ENCODE data around the gene KRTAP10-2.

Gene KRTAP10-2

DNA sequence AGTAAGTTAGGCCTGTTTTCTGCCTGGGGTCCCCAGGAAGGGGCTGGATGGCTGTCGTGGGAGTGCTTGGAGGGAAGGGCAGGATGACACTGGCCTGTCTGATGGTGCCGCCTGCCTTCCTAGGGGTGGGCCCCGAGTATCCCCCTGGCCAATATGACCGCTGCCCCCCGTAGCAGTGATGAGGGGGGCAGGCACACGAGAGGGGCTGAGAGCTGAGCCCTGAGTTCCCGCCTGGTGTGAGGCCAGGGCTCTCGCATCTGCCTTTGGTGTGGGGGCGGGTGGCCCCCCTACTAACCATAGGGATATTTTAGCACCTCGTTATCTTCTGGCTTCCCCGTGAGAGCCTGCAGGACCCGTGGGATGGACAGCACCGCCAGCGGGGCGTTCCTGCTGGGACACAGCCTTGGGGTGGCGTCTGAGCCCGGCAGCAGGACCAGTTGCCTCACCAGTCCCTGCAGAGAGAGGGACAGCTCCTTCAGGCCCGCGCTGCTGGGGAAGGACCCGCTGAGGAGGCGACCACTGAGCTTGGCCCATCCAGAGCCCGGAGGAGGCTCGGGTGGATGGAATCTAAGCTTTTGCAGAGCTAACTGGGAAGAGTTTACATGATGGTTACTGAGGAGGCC, 21.7 kb downstream of the KRTAP10-2 start:
- ATAC-seq, result no peak
- H3K9me3 Mint-ChIP-seq, result no peaks in the 10 kb centered on the region
- no peaks in the 10 kb centered on the region for H3K4me1 Mint-ChIP-seq
- DNase-seq (ENCODE audit: low spot score in 2 of 2), result no peak
- H3K27ac Mint-ChIP-seq, result no peak overlapping the region
- H3K4me3 Mint-ChIP-seq, result no peak overlapping the region
- no peaks in the 10 kb centered on the region for H3K36me3 Mint-ChIP-seq

DNA sequence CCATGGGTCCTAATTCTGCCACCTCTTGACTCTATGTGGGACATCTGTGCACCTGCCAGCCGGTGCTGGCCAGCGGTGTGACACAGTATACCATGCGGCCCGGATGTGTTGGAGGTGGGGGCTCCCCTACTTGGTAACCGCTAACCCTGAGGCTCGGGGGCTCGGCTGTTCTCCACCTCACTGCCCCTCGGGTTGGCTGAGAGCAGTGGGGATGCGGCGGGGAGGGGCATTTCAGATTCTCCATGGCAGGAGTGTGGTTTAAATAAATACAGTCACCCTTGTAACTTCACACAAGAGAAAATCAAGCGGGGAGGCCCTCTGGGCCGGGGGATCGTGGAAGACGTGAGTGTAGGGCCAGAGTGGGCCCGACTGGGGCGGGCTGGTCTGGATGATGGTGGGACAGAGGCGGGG, 22.3 kb downstream of the KRTAP10-2 start:
- Mint-ChIP-seq H3K4me3 (no peak overlapping the region), H3K36me3 (no peaks in the 10 kb centered on the region), H3K27ac (no peak overlapping the region), H3K9me3 (no peaks in the 10 kb centered on the region), H3K4me1 (no peaks in the 10 kb centered on the region)
- no peak for DNase-seq (ENCODE audit: low spot score in 2 of 2)
- no peak for ATAC-seq

DNA sequence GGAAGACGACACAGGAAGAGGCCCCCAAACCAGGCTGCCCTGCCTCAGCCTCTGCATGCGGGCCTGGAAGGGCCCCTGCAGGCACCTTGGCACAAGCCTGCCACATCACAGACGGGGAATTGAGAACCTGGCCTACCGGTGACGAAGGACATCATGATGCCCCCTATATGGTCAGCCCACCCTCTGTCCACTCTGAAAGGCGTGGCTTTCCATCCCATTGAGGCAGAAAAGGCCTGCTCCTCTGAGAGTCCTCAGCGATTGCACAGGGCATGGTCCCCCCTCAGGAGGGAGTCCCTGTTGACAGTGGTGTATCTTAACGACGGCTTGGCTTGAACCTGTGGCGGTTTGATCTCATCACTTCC, 22.7 kb downstream of the KRTAP10-2 start:
- Mint-ChIP-seq H3K4me1 (no peaks in the 10 kb centered on the region), H3K9me3 (no peaks in the 10 kb centered on the region), H3K36me3 (no peaks in the 10 kb centered on the region), H3K27ac (no peak overlapping the region), H3K4me3 (no peak overlapping the region)
- DNase-seq (ENCODE audit: low spot score in 2 of 2) (no peak), ATAC-seq (no peak)

DNA sequence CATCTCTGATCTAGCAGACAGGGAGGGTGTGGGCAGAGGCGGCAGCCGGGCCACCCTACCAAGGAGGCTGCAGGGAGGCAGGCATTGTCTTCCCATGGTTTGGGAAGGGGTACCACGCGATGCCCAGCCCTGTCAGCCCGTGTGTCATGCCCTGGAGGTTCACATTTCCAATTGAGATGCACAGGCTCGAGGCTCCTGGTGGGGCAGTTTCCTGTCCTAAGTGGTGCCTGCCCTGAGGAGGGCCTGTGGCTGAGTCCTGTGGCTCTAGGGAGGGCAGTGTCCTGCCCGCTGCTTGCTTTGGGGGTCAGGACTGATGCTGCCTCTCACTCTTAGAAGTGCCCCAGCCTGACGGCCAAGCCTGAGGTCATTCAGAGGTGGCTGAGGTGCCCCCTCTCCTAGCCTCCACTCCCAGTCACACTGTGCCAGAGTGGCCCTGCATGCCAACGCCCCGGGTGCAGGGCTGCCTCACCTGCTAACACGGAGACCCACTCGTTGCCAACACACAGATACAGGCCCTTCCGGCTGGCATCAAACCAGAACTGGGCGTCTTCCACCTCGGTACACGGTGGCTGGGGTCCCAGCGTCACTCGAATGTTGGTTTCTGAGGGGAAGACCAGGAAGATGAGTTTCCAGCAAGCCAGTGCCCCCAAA, 23.2 kb downstream of the KRTAP10-2 start:
- DNase-seq (ENCODE audit: low spot score in 2 of 2) (no peak), ATAC-seq (no peak)
- no peak overlapping the region for H3K4me3 Mint-ChIP-seq
- no peaks in the 10 kb centered on the region for H3K9me3 Mint-ChIP-seq
- no peak overlapping the region for H3K27ac Mint-ChIP-seq
- no peaks in the 10 kb centered on the region for H3K4me1 Mint-ChIP-seq
- H3K36me3 Mint-ChIP-seq, result no peaks in the 10 kb centered on the region

DNA sequence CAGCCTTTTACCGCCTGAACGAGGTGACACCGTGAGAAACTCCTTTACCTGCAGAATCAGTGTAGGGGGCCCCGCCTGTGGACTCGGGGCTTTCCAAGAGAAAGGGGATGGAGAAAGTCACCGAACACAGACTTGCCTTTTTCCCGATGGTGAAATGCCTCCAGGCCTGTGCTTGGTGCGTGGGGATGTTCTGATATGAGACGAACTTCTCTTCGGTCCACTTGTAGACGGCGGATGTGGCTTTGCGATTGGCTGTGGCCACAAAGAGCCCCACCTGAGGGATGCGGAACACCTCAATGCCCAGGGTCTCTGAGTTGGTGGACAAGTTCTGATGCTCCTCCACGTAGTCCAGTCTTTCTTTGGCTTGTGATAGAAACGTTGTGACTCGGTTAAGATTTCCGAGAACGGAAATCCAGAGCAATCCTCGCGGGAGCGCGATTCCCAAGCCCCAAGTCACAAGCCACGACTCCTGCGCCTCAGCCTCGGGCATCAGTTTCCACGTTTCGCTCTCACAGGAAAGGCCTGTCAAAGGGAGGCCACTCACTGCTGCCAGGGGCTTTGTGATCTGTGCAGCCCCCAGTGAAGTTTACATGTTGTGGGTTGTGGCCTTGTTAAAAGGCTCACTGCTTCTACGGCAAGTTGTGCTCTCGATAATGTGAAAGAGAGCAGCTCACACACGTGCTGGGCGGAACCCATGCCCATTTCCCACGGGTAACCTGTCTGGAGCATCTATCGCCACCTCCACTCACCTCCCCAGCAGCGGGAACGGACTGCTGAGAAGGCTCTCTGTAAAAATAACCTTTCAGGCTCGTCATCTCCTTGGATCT, 23.9 kb downstream of the KRTAP10-2 start:
- H3K36me3 Mint-ChIP-seq, result no peaks in the 10 kb centered on the region
- no peaks in the 10 kb centered on the region for H3K4me1 Mint-ChIP-seq
- DNase-seq (ENCODE audit: low spot score in 2 of 2) (no peak), ATAC-seq (no peak)
- no peaks in the 10 kb centered on the region for H3K9me3 Mint-ChIP-seq
- H3K27ac Mint-ChIP-seq, result no peak overlapping the region
- no peak overlapping the region for H3K4me3 Mint-ChIP-seq

DNA sequence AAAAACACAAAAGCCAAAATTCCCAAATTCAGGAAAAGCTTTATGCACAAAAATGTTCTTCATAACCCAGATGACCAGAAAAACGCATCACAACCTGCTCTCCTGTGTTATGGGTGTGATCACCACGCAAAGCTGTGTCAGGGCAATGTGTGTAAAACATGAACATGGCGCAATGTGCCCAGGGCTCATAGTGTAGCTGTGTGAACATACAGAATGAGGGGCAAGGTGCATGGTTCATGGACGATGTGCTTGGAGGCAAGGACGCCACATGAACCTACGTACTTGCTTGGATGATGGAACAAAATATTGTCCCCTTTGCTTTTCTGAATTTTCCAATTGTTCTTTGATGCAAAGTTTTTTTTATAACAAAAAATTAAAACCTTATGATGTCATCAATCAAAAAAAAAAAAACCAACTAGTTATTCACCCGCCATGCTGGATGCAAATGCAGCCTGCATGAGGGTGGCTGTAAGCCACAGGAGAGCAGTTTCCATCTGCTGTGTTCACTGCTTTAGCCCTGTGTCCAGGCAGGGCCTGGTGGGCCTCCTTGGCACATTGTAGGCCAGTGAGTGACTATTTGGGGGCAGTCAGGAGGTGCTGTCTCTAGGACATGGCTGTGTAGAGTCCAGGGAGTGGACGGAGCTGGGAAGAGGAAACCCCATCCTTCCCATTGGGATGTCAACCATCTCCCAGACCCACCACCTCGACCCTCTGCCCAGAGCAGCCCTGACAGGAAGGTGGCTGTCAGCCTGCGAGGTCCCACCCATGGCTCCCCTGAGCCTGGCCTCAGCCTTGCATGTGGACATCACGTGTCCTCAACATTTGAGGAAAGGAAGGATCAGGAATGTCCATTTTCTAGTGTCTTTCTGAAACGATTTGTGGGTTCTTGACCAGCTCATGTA, 25.0 kb downstream of the KRTAP10-2 start:
- no peak overlapping the region for H3K4me3 Mint-ChIP-seq
- no peaks in the 10 kb centered on the region for H3K4me1 Mint-ChIP-seq
- no peaks in the 10 kb centered on the region for H3K9me3 Mint-ChIP-seq
- no peaks in the 10 kb centered on the region for H3K36me3 Mint-ChIP-seq
- H3K27ac Mint-ChIP-seq, result no peak overlapping the region
- ATAC-seq (no peak), DNase-seq (ENCODE audit: low spot score in 2 of 2) (no peak)

DNA sequence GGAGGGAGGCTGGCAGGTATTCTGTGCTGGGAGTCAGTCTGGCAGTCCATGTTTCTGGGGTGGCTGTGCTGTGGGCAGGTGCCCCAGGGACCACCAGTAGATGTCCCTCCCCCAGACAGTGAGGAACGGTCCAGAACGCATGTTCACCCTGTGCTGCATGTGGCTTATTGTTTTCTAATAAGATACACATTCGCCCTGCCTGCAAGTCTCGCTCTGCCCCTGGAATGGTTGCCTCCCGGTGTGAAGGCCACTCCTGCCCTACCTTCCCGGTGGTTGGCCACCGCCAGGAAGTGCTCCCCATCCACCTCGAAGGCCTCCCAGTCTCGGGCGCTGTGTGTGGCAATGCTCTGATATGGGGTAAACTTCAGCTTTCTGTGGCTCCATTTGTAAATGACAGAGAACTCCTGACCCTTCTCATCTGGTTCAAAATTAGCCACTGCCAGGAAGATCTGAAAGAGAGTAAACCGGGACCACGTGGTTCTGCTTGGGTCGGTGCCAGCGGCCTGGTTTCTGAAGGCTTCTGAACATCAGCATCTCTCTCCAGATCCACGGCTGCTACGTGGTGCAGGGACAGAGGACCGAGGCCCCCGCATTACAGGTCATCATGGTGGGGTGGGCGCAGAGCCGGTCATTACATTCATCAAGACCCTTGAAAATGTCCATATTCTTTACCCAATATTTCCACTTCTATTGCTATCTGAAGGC, 25.8 kb downstream of the KRTAP10-2 start:
- Mint-ChIP-seq H3K4me3 (no peak overlapping the region), H3K4me1 (no peaks in the 10 kb centered on the region), H3K9me3 (no peaks in the 10 kb centered on the region), H3K36me3 (no peaks in the 10 kb centered on the region), H3K27ac (no peak overlapping the region)
- DNase-seq (ENCODE audit: low spot score in 2 of 2) (no peak), ATAC-seq (no peak)

DNA sequence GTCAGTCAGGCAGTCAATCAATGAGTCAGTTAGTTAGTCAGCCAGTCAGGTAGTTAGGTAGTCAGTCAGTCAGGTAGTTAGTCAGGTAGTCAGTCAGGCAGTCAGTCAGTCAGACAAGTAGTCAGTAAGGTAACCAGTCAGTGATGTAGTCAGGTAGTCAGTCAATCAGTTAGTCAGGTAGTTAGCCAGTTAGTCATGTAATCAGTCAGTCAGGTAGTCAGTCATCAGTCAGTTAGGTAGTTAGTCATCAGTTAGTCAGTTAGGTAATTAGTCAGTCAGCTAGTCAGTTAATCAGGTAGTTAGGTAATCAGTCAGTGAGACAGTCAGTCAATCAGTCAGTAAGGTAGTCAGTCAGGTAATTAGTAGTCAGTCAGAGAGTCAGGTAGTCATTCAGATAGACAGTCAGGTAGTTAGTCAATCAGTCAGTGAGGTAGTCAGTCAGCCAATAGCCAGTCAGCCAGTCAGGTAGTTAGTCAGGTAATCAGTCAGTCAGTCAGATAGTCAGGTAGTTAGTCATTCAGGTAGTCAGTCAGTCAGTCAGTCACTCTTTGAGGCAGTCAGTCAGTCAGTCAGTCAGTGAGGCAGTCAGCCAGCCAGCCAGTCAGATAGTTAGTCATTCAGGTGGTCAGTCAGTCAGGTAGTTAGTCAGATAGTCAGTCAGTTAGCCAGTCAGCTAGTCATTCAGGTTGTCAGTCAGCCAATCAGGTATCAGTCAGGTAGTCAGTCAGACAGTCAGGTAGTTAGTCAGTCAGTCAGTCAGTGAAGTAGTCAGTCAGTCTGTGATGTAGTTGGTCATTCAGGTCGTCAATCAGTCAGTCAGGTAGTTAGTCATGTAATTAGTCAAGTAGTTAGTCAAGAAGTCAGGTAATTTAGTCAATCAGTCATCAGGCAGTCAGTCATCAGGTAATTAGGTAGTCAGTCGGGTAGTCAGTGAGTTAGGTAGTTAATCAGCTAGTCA, 26.6 kb downstream of the KRTAP10-2 start:
- H3K9me3 Mint-ChIP-seq, result no peaks in the 10 kb centered on the region
- no peaks in the 10 kb centered on the region for H3K4me1 Mint-ChIP-seq
- no peak overlapping the region for H3K27ac Mint-ChIP-seq
- H3K36me3 Mint-ChIP-seq, result no peaks in the 10 kb centered on the region
- no peak overlapping the region for H3K4me3 Mint-ChIP-seq
- DNase-seq (ENCODE audit: low spot score in 2 of 2), result no peak
- peak; percentile 54 for ATAC-seq

DNA sequence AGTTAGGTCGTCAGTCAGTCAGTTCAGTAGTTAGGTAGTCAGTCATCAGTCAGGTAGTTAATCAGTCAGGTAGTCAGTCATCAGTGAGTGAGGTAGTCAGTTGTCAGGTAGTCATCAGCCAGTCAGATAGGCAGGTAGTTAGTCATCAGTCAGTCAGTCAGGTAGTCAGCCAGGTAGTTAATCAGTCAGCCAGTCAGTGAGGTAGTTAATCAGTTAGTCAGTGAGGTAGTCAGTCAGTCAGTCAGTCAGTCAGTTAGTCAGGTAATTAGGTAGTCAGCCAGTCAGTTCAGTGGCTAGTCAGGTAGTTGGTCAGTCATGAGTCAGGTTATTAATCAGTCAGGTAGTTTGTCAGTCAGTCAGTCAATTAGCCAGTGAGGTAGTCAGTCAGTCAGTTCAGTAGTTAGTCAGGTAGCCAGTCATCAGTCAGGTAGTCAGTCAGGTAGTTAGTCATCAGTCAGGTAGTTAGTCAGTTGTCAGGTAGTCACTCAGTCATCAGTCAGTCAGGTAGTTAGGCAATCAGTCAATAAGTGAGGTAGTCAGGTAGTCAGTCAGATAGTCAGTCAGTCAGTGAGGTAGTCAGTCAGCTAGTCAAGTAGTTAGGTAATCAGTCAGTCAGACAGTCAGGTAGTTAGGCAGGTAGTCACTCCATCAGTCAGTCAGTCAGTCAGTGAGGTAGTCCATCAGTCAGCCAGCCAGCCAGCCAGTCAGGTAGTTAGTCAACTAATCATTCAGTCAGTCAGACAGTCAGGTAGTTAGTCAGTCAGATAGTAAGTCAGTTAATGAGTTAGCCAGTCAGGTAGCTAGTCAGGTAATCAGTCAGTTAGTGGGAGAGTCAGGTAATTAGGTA, 27.5 kb downstream of the KRTAP10-2 start:
- Mint-ChIP-seq H3K9me3 (no peaks in the 10 kb centered on the region), H3K36me3 (no peaks in the 10 kb centered on the region), H3K27ac (no peak overlapping the region), H3K4me1 (no peaks in the 10 kb centered on the region), H3K4me3 (no peak overlapping the region)
- peak; percentile 15 for ATAC-seq
- no peak for DNase-seq (ENCODE audit: low spot score in 2 of 2)

DNA sequence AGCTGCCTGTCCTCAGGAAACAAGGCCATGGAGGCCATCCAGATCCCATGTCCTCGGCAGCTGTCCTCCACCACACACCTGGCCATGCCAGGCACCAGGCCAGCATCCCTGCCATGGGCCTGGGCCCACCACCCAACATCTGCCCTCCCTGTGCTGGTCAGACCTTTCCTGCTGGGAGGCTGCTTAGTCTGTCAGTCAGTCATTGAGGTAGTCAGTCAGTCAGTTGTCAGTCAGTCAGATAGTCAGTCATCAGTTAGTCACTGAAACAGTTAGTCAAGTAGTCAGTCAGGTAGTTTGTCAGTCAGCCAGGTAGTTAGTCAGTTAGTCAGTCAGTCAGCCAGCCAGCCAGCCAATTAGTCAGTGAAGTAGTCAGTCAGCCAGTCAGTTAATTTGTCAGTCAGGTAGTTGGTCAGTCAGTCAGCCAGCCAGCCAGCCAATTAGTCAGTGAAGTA, 28.5 kb downstream of the KRTAP10-2 start:
- H3K4me1 Mint-ChIP-seq, result peaks cover 3% of the 10 kb centered on the region

DNA sequence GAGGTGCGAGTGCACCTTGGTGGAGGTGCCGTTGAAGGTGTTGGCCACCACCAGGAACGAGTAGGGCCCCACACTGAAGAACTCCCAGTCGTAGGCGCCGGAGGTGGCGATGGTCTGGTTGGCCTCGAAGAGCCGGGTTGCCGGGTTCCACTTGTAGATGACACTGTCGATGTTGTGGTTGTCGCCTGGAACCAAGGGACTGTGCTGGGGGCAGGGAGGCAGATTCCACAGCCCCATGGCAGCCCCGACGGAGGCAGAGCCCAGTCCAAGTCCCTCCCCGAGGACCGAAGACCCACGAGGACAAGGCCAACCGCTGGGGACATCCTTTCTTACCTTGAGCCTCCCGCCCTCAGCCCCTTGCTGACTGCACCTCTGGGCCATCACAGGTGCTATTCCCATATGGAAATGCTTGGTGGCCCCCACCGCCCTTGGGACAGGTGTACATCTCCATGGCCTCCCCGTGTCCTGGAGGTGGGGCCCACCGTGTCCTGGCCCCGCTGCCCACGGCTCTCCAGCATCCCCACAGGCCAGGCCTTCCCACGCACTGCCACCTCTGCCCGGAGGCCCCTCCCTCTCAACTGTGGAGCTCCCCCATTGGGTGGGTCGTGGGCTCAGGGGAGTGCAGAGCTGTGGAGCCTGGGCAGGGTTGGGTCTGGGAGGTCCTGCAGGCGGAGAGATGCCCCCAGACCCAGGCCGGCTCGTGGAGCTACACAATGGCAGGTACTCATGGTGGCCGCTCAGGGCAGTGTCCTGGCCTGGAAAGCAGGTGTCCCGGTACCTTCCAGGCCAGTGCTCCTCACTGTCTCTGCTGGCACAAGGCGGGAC, 29.2 kb downstream of the KRTAP10-2 start:
- Mint-ChIP-seq H3K4me3 (no peak overlapping the region), H3K4me1 (peaks cover 9% of the 10 kb centered on the region), H3K36me3 (no peaks in the 10 kb centered on the region), H3K27ac (no peak overlapping the region), H3K9me3 (peaks cover 3% of the 10 kb centered on the region)
- DNase-seq (ENCODE audit: low spot score in 2 of 2) (no peak), ATAC-seq (no peak)

More for the DNA sequence above, 28.5 kb downstream of the KRTAP10-2 start:
- H3K27ac Mint-ChIP-seq, result no peak overlapping the region
- no peaks in the 10 kb centered on the region for H3K36me3 Mint-ChIP-seq
- H3K4me3 Mint-ChIP-seq, result no peak overlapping the region
- no peak for ATAC-seq
- DNase-seq (ENCODE audit: low spot score in 2 of 2), result no peak
- H3K9me3 Mint-ChIP-seq, result peaks cover 2% of the 10 kb centered on the region

DNA sequence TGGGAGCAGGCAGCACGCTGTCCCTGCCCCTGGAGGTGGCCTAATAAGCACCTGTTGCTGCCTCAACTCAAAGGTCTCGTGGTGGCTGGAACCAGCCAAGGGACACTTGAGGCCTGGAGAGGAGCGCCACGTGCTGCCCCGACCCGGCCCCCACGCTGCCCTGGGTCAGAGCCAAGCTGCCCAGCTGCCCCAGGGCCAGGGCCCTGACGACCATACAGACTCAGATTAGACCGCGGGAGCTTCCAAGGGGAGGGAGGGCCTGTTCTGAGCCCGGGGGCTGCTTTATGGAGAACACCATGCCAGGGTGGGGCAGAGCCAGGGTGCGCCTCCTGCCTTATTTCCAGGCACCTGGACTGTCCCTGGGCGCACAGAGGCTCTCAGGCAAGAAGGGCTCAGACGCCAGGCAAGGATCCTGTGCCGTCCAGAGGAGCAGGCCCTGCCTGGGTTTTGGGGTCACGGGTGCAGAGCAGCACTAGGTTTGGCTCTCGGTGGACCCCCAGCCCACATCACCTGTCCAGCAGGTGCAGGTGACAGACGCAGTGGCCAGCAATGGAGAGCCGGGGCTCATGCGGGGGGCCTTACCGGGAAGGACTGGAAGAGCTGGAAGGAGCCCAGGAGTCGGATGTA, 29.9 kb downstream of the KRTAP10-2 start:
- no peak overlapping the region for H3K4me3 Mint-ChIP-seq
- DNase-seq (ENCODE audit: low spot score in 2 of 2) (no peak), ATAC-seq (no peak)
- peaks cover 3% of the 10 kb centered on the region for H3K9me3 Mint-ChIP-seq
- no peak overlapping the region for H3K27ac Mint-ChIP-seq
- no peaks in the 10 kb centered on the region for H3K36me3 Mint-ChIP-seq
- H3K4me1 Mint-ChIP-seq, result peaks cover 14% of the 10 kb centered on the region
